ENCODE results near the gene CKB. TPM values are rescaled to one million over a fixed set of nuclear protein-coding genes. Genes with fewer than 3 reads are reported as not detected.

The CKB gene
- total RNA-seq, 6 experiments from 2014 or later = 3.6 to 57.1 (median 6.7) TPM

DNA sequence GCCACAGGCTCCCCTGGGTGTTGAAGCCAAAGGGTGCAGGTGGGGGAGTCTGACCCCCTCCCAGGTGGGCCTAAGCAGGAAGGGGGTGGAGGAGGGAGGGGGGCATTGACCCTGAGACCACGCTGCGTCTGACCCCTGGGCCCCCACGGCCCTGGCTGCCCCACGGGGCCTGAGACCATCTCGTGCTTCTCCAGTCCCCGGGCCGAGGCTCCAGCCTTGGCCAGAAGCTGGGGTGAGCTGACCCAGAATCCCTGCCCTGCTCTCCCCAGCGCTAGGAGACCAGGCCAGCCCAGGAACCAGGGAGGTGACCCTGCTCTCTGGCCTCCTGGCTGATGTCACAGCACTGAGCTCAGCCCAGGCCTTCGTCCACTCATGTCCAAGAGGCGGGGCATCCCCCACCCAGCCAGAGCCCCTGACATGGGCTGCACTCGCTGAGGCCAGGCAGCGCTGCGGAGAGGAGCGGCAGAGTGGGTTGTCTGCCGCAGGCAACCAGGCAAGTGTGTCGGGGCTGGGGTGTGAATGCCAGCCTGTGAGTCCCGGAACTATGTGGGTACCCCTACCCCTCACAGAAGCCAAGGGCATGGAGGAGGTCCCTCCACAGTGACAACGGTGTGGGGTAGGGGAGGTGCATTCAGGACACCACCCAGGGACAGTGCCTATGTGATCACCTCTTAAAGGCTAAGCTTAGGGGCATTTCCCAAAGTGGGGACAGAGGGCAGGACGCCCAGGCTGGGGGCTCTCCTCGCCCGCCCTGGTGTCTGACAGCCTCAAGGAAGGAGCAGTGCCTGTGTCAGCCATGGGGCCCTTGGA is 12.7 kb upstream of the CKB start:
- H3K4me3 ChIP-seq = no peak overlapping the region
- H3K4me1 ChIP-seq = peaks cover 0 to 2% (median under 1%) of the 10 kb centered on the region in 4 donors
- DNase-seq (no peak), ATAC-seq (no peak)
- intact Hi-C loops (cut with DNase I) = no loop called here
- H3K27me3 ChIP-seq = no peaks in the 10 kb centered on the region
- 77% methylated on average over 12 of the region's 21 CpGs for WGBS (ENCODE audit: insufficient coverage, low coverage, low lambda C conversion rate, missing lambda C conversion rate)
- no peaks in the 10 kb centered on the region for H3K36me3 ChIP-seq
- H3K27ac ChIP-seq = no peak overlapping the region
- TF ChIP-seq, protein P1, sequence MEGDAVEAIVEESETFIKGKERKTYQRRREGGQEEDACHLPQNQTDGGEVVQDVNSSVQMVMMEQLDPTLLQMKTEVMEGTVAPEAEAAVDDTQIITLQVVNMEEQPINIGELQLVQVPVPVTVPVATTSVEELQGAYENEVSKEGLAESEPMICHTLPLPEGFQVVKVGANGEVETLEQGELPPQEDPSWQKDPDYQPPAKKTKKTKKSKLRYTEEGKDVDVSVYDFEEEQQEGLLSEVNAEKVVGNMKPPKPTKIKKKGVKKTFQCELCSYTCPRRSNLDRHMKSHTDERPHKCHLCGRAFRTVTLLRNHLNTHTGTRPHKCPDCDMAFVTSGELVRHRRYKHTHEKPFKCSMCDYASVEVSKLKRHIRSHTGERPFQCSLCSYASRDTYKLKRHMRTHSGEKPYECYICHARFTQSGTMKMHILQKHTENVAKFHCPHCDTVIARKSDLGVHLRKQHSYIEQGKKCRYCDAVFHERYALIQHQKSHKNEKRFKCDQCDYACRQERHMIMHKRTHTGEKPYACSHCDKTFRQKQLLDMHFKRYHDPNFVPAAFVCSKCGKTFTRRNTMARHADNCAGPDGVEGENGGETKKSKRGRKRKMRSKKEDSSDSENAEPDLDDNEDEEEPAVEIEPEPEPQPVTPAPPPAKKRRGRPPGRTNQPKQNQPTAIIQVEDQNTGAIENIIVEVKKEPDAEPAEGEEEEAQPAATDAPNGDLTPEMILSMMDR (IDR thresholded peaks at IDR 0.05) = no peak
- no peak for TF ChIP-seq POLR2A (IDR thresholded peaks at IDR 0.05)
- no peaks in the 10 kb centered on the region for H3K9me3 ChIP-seq

DNA sequence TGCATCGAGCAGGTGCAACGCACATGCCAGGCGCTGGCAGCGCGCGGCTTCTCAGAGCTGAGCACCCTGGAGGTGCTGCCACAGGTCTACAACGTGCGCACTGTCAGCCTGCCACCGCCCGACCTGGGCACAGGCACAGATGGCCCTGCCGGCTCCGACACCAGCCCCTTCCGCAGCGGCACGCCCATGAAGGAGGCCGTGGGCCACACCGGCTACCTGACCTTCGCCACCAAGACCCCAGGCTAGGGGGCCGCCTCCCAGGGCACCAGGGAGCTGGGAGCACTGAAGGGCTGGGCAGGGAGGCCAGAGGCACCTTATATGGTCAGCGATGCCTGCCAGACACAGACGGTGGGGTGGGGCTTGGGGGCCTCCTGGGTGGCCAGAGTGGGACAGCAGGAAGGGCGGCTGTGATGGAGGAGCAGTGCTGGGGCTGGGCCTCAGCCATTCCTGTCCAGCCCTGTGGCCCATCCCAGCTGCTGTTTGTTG is 12.0 kb upstream of the CKB start:
- intact Hi-C loops (cut with DNase I) = no loop called here
- no peak for ATAC-seq
- no peak for TF ChIP-seq POLR2A (IDR thresholded peaks at IDR 0.05)
- TF ChIP-seq, protein P1 (IDR thresholded peaks at IDR 0.05) = no peak
- no peaks in the 10 kb centered on the region for H3K9me3 ChIP-seq
- no peaks in the 10 kb centered on the region for H3K36me3 ChIP-seq
- 85% methylated on average over 5 of the region's 22 CpGs for WGBS (ENCODE audit: insufficient coverage, low coverage, low lambda C conversion rate, missing lambda C conversion rate)
- DNase-seq = no peak
- no peak overlapping the region for H3K27ac ChIP-seq
- H3K4me1 ChIP-seq = peaks cover 0 to 9% (median 4%) of the 10 kb centered on the region in 4 donors
- H3K4me3 ChIP-seq = no peak overlapping the region
- H3K27me3 ChIP-seq = no peaks in the 10 kb centered on the region

- H3K27ac ChIP-seq = no peak overlapping the region
- no peaks in the 10 kb centered on the region for H3K27me3 ChIP-seq
- H3K9me3 ChIP-seq = no peaks in the 10 kb centered on the region
- TF ChIP-seq, protein P1 (IDR thresholded peaks at IDR 0.05) = no peak
- no peak for TF ChIP-seq POLR2A (IDR thresholded peaks at IDR 0.05)
- intact Hi-C loops (cut with DNase I) = no loop called here
- H3K36me3 ChIP-seq = no peaks in the 10 kb centered on the region
- 81% methylated on average over 8 of the region's 25 CpGs for WGBS (ENCODE audit: insufficient coverage, low coverage, low lambda C conversion rate, missing lambda C conversion rate)
- H3K4me1 ChIP-seq = peaks cover 0 to 11% (median 5%) of the 10 kb centered on the region in 4 donors
- H3K4me3 ChIP-seq = no peak overlapping the region
- DNase-seq (no peak), ATAC-seq (no peak)
These were observed 11.5 kb upstream of the CKB start for GRCh38 chr14:103533999-103534575.

DNA sequence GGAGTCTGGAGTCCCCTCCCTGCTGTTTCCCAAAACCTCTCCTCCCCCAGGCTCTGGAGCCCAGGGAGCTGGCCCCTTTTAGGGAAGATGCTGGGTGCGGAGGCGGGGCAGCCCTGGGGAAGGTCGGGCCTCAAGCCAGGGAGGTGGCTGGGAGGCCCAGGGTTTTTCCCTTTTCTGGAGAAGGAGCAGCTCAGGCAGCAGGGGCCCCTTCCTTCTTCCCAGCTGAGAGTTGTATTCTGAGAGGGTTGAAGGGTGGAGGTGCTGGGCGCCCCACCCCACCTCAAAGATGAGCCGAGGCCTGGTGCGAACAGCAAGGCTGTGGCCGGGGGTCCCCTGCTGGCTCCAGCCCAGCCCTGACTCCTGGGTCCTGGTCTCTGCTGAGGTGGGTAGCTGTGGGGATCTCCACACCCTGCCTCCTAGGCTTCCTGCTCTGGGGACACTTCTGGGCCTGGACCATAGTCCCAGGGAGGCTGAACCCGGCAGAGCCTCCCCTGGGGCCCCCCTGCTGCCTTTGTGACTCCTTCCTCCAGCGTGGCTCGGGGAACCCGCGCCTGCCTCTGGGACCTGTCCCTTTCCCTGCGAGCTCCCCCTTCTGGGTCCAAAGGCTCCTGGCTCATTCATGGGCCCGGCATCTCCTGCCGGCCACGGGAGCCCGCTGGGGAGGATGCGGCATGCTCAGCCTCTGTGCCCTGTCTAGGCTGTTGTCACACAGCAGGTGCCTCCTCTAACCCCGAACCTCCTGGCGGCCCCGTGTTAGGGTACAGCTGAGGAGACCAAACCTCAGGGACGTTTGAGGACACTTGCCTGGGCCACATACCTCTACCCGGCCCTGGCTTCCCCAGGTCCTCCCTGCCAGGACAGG is 10.7 kb upstream of the CKB start:
- Histone ChIP-seq H3K27ac (no peak overlapping the region), H3K4me1 (peaks cover 0 to 13% (median 5%) of the 10 kb centered on the region in 4 donors), H3K4me3 (no peak overlapping the region), H3K9me3 (no peaks in the 10 kb centered on the region), H3K27me3 (no peaks in the 10 kb centered on the region), H3K36me3 (no peaks in the 10 kb centered on the region)
- ATAC-seq = no peak
- whole genome bisulfite sequencing (ENCODE audit: insufficient coverage, low coverage, low lambda C conversion rate, missing lambda C conversion rate) = no CpG with 5 or more reads among the region's 23 CpGs
- intact Hi-C loops (cut with DNase I) = no loop called here
- TF ChIP-seq POLR2A (IDR thresholded peaks at IDR 0.05) = no peak
- TF ChIP-seq, protein P1 (IDR thresholded peaks at IDR 0.05) = no peak
- peak in 1 of 3 donors; percentile 49 for DNase-seq
